ENCODE data around the gene PHACTR1.

The PHACTR1 gene

GRCh38 chr6:12767016-12767415, 50.4 kb downstream of the PHACTR1 start:
- in situ Hi-C loops (cut with HindIII; ENCODE audit: low sequenced_read_pairs), result no loop called here
- no peak for DNase-seq (ENCODE audit: low read depth)
- no peak for TF ChIP-seq CTCF (IDR thresholded peaks at IDR 0.05; ENCODE audit: low read depth, low read length, missing control alignments)
- no peak overlapping the region for H3K4me3 ChIP-seq (ENCODE audit: low read depth, low read length)

GRCh38 chr6:12769556-12770256, 53.1 kb downstream of the PHACTR1 start:
- no peak for DNase-seq (ENCODE audit: low read depth)
- TF ChIP-seq CTCF (IDR thresholded peaks at IDR 0.05; ENCODE audit: low read depth, low read length, missing control alignments), result no peak
- H3K4me3 ChIP-seq (ENCODE audit: low read depth, low read length), result no peak overlapping the region
- in situ Hi-C loops (cut with HindIII; ENCODE audit: low sequenced_read_pairs), result no loop called here

- TF ChIP-seq CTCF (IDR thresholded peaks at IDR 0.05; ENCODE audit: low read depth, low read length, missing control alignments), result no peak
- DNase-seq (ENCODE audit: low read depth), result no peak
- in situ Hi-C loops (cut with HindIII; ENCODE audit: low sequenced_read_pairs), result no loop called here
- no peak overlapping the region for H3K4me3 ChIP-seq (ENCODE audit: low read depth, low read length)
Observed at GRCh38 chr6:12772416-12772815, 55.8 kb downstream of the PHACTR1 start.

GRCh38 chr6:12776291-12776690, 59.7 kb downstream of the PHACTR1 start:
- no peak for DNase-seq (ENCODE audit: low read depth)
- no peak for TF ChIP-seq CTCF (IDR thresholded peaks at IDR 0.05; ENCODE audit: low read depth, low read length, missing control alignments)

GRCh38 chr6:12779772-12780171, 63.2 kb downstream of the PHACTR1 start:
- in situ Hi-C loops (cut with HindIII; ENCODE audit: low sequenced_read_pairs), result no loop called here
- TF ChIP-seq CTCF (IDR thresholded peaks at IDR 0.05; ENCODE audit: low read depth, low read length, missing control alignments), result no peak

More at GRCh38 chr6:12776291-12776690, 59.7 kb downstream of the PHACTR1 start:
- in situ Hi-C loops (cut with HindIII; ENCODE audit: low sequenced_read_pairs), result no loop called here
- H3K4me3 ChIP-seq (ENCODE audit: low read depth, low read length), result no peak overlapping the region

GRCh38 chr6:12782136-12782535, 65.6 kb downstream of the PHACTR1 start:
- in situ Hi-C loops (cut with HindIII; ENCODE audit: low sequenced_read_pairs), result no loop called here
- DNase-seq (ENCODE audit: low read depth), result no peak
- TF ChIP-seq CTCF (IDR thresholded peaks at IDR 0.05; ENCODE audit: low read depth, low read length, missing control alignments), result no peak
- no peak overlapping the region for H3K4me3 ChIP-seq (ENCODE audit: low read depth, low read length)

More at GRCh38 chr6:12779772-12780171, 63.2 kb downstream of the PHACTR1 start:
- H3K4me3 ChIP-seq (ENCODE audit: low read depth, low read length), result no peak overlapping the region
- no peak for DNase-seq (ENCODE audit: low read depth)
